ENCODE measurements around the gene TRIM8.

TRIM8 gene

GRCh38 chr10:102617041-102617440 lies 27.2 kb upstream of the TRIM8 start:
- no peak for DNase-seq

- no peak for DNase-seq
These were observed 26.5 kb upstream of the TRIM8 start for GRCh38 chr10:102617816-102618215.

- no peak for DNase-seq
These were observed 24.8 kb upstream of the TRIM8 start for GRCh38 chr10:102619281-102619981.

- no peak for DNase-seq
These were observed 24.1 kb upstream of the TRIM8 start for GRCh38 chr10:102620138-102620590.

GRCh38 chr10:102620591-102621442 lies 23.5 kb upstream of the TRIM8 start:
- DNase-seq, result no peak

GRCh38 chr10:102621443-102622325 lies 22.6 kb upstream of the TRIM8 start:
- no peak for DNase-seq

GRCh38 chr10:102624094-102624493 lies 20.2 kb upstream of the TRIM8 start:
- DNase-seq, result no peak

GRCh38 chr10:102624751-102625645 lies 19.3 kb upstream of the TRIM8 start:
- no peak for DNase-seq

- DNase-seq, result no peak
These were observed 18.1 kb upstream of the TRIM8 start for GRCh38 chr10:102626026-102626685.

GRCh38 chr10:102627291-102627735 lies 17.0 kb upstream of the TRIM8 start:
- no peak for DNase-seq

- DNase-seq, result no peak
These were observed 16.5 kb upstream of the TRIM8 start for GRCh38 chr10:102627736-102628293.

GRCh38 chr10:102628451-102628911 lies 15.8 kb upstream of the TRIM8 start:
- DNase-seq, result no peak

- no peak for DNase-seq
These were observed 14.3 kb upstream of the TRIM8 start for GRCh38 chr10:102629661-102630614.

- no peak for DNase-seq
These were observed 13.6 kb upstream of the TRIM8 start for GRCh38 chr10:102630663-102631062.

- no peak for DNase-seq
These were observed 12.5 kb upstream of the TRIM8 start for GRCh38 chr10:102631525-102632393.

GRCh38 chr10:102632394-102633111 lies 11.7 kb upstream of the TRIM8 start:
- no peak for DNase-seq

GRCh38 chr10:102633287-102633686 lies 11.0 kb upstream of the TRIM8 start:
- peak in 1 of 5 donors; percentile 50 for DNase-seq

- no peak for DNase-seq
These were observed 10.4 kb upstream of the TRIM8 start for GRCh38 chr10:102633848-102634247.
